Mucosa of descending colon (tissue), 3 donors: ENCODE results near the gene TOMM34. TPM values are rescaled to one million over a fixed set of nuclear protein-coding genes. Genes with fewer than 3 reads are reported as not detected.

Experiments
- ATAC-seq: fragments of 200-7000 bp; cut with Tn5 transposase; one replicate; pipeline ENCODE4 v1.9.1; 2020; ENCODE audit warnings: mild to moderate bottlenecking, moderate library complexity
- DNase-seq, 3 donors: peaks; one replicate each; pipeline ENCODE4 v3.0.0-alpha.2; 2020
- H3K36me3 ChIP-seq: fragments of 200-600 bp; one replicate; pipeline ENCODE4 v1.8.0; 2021; ENCODE audit warnings: low read depth, mild to moderate bottlenecking
- H3K4me1 ChIP-seq: fragments of 200-600 bp; one replicate; pipeline ENCODE4 v1.8.0; 2021; ENCODE audit warnings: low read depth, mild to moderate bottlenecking
- H3K4me3 ChIP-seq: fragments of 200-600 bp; one replicate; pipeline ENCODE4 v1.8.0; 2021; ENCODE audit warnings: mild to moderate bottlenecking
- H3K9me3 ChIP-seq: fragments of 200-600 bp; one replicate; pipeline ENCODE4 v1.8.0; 2021; ENCODE audit warnings: mild to moderate bottlenecking
- CTCF ChIP-seq: fragments of 200-600 bp; IDR thresholded peaks from one replicate; pipeline ENCODE4 v1.8.0; 2022; ENCODE audit warnings: antibody characterized with exemption, mild to moderate bottlenecking
- intact Hi-C, 2 donors: fragments of 100-400 bp; cut with DNase I in 1 of 2; cut with micrococcal nuclease in 1 of 2; formaldehyde crosslinking; loops; one replicate each; pipeline versions ENCODE4 v1.11.0 to v1.11.1; 2022; cut with DNase I, micrococcal nuclease
- total RNA-seq, 3 donors: library from RNA; stranded (reverse); fragmentation: NEBNext Ultra II Directional in 2 of 3; extraction: Animal tissue kit (Norgen Biotek cat#: 25700) in 2 of 3; gene quantifications; one replicate each; pipeline versions ENCODE4 v1.2.1 to v1.2.4, GENCODE V29; 2021 to 2023
- donor health status: DM: no; HTN: no; CAD: no; lungs with moderate emphysema.
- donor health status: DM: no; HTN: no; CAD: no.
- donor health status: DM: no; HTN: yes; CAD: no.

The TOMM34 gene
- total RNA-seq, 3 donors from 2014 or later: 10.9 to 15.4 (median 13.3) TPM

- intact Hi-C loops: no loop called here
- ATAC-seq: peak; percentile 93
Observed at GRCh38 chr20:44979090-44979621, 19.0 kb upstream of the TOMM34 start.

GRCh38 chr20:44976698-44977097 lies 16.5 kb upstream of the TOMM34 start:
- Histone ChIP-seq H3K4me1 (peaks cover 23% of the 10 kb centered on the region), H3K4me3 (no peak overlapping the region), H3K9me3 (no peaks in the 10 kb centered on the region), H3K36me3 (no peaks in the 10 kb centered on the region)
- ATAC-seq (no peak), DNase-seq (no peak)
- TF ChIP-seq CTCF: no peak
- intact Hi-C loops: no loop called here

More at GRCh38 chr20:44979090-44979621, 19.0 kb upstream of the TOMM34 start:
- peaks cover 4% of the 10 kb centered on the region for H3K4me1 ChIP-seq
- no peak overlapping the region for H3K4me3 ChIP-seq
- no peaks in the 10 kb centered on the region for H3K9me3 ChIP-seq
- TF ChIP-seq CTCF: no peak
- peak in 1 of 3 donors; percentile 71 for DNase-seq
- H3K36me3 ChIP-seq: no peaks in the 10 kb centered on the region

- intact Hi-C loops: no loop called here
Observed at GRCh38 chr20:44973053-44973452, 12.9 kb upstream of the TOMM34 start.

GRCh38 chr20:44970243-44970757 lies 10.1 kb upstream of the TOMM34 start:
- Histone ChIP-seq H3K36me3 (no peaks in the 10 kb centered on the region), H3K4me3 (no peak overlapping the region), H3K9me3 (no peaks in the 10 kb centered on the region), H3K4me1 (peaks cover 35% of the 10 kb centered on the region)
- no peak for TF ChIP-seq CTCF
- ATAC-seq (no peak), DNase-seq (no peak)
- intact Hi-C loops: no loop called here

More at GRCh38 chr20:44973053-44973452, 12.9 kb upstream of the TOMM34 start:
- no peaks in the 10 kb centered on the region for H3K36me3 ChIP-seq
- H3K9me3 ChIP-seq: no peaks in the 10 kb centered on the region
- no peak overlapping the region for H3K4me3 ChIP-seq
- peak; percentile 51 for ATAC-seq
- TF ChIP-seq CTCF: no peak
- DNase-seq: no peak
- H3K4me1 ChIP-seq: peaks cover 27% of the 10 kb centered on the region

GRCh38 chr20:44969300-44969894 lies 9.2 kb upstream of the TOMM34 start:
- intact Hi-C loops: no loop called here
- ATAC-seq (no peak), DNase-seq (no peak)
- no peaks in the 10 kb centered on the region for H3K36me3 ChIP-seq
- peaks cover 35% of the 10 kb centered on the region for H3K4me1 ChIP-seq
- TF ChIP-seq CTCF: no peak
- no peak overlapping the region for H3K4me3 ChIP-seq
- H3K9me3 ChIP-seq: no peaks in the 10 kb centered on the region
